GM12878 (cell line): Measurements from ENCODE around the gene GABPA.

Experiments
- BRCA1 ChIP-seq: IDR thresholded peaks from 2 replicates; pipeline ENCODE4 v1.6.1; 2011; ENCODE audit warnings: low read depth, low read length, improper control_type of control experiment
- GABPA ChIP-seq: IDR thresholded peaks from 2 replicates; pipeline ENCODE4 v1.6.1; 2014; ENCODE audit warnings: antibody characterized with exemption, low read depth, mild to moderate bottlenecking, inconsistent platforms
- HDAC6 ChIP-seq: fragments of 200-600 bp; sonication (generic); IDR thresholded peaks from one replicate; pipeline ENCODE4 v1.8.0; 2017; ENCODE audit warnings: antibody characterized with exemption; ENCODE audit not compliant: unreplicated experiment
- POLR2AphosphoS5 ChIP-seq: IDR thresholded peaks from 2 replicates; pipeline ENCODE4 v1.6.1; 2011; ENCODE audit warnings: mild to moderate bottlenecking, low read length, inconsistent platforms
- SMAD1 ChIP-seq: fragments of 450-650 bp; IDR thresholded peaks from 2 replicates; pipeline ENCODE4 v1.6.1; 2018; ENCODE audit warnings: mild to moderate bottlenecking, low read depth; ENCODE audit not compliant: partially characterized antibody

DNA sequence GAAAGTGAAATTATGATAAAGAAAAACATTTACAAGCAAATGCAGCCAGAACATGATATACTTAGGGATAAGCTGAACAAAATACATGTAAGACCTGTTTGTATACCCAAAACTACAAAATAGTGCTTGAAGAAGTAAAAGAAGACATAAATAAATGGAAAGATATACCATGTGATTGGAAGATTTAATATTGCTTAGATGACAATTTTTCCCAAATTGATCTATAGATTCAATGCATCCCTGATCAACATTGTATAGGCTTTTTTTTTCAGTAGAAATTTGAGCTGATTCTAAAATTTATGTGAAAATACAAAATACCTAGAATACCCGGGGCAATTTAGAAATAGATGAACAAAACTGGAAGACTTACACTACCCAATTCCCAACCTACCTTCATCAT, 76.4 kb downstream of the GABPA start:
- TF ChIP-seq HDAC6 (no peak), BRCA1 (no peak), GABPA (no peak), SMAD1 (no peak), POLR2AphosphoS5 (no peak)
